SKM-1 (cell line): ENCODE data around the gene WDR87.
A peak's percentile ranks its signal among the peaks of the same experiment; 100 is the strongest.
"Not testable (repeated sequence)": the region's sequence is repeated elsewhere in the genome, so short reads cannot be mapped to it uniquely, and the experiment has no call there.

ENCODE experiments used
- DNase-seq: peaks from one replicate; lab custom pipeline; 2025; ENCODE audit not compliant: unreplicated experiment; lab: John Stamatoyannopoulos, UW

Gene WDR87

DNA sequence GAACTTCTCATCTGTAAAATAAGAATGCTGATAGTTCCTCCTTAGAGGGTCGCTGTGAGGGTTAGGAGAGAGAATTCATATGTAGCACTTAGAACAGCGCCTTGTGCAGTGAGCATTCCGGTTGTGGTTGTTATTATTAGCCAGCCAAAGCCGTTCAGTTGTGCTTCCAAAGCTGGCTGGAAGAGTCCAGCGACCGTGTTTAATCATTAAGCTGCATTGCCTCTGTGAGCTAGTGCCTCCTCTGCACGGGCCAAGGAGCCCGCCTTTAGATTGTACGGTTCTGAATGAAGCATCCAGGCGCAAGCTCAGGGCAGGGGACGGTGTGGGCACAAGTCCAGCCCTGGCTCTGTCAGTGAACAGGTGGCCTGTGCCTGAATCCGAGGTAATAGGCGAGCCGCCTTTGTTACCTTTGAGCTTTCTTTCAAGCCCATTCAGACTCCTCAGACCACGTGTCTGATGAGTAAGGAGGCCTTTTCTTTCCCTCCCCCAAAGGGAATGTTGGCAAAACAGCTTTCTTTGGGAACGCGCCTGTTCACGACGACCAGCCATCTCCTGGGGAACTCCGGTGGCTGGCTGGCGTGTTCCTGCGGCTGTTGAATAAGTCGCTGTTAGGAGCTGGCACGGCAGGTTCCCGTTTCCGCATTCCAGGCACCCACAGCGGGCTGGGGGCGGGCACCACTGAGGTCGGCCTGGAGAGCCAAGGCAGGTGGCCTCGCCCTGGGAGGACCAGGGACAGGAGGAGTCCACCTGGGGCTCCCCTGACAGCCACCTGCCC lies 25.7 kb upstream of the WDR87 start:
- no peak for DNase-seq

DNA sequence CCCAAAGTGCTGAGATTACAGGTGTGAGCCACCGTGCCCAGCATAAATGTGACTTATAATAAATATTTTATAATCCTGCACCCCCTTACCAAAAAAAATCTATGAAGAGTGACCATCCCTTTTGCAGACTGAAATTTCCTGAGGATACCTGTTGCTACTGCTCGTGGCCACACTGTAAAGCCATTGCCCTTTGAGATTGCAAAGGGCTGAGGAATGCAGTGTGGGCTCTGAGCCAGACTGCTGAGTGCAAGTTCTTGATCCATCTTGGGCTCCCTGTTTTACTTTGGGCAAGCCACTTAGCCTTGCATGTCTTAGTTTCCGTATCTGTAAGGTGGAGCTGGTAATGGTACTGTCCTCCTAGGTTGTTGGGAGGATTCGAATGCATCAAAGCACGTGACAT lies 24.0 kb upstream of the WDR87 start:
- no peak for DNase-seq

DNA sequence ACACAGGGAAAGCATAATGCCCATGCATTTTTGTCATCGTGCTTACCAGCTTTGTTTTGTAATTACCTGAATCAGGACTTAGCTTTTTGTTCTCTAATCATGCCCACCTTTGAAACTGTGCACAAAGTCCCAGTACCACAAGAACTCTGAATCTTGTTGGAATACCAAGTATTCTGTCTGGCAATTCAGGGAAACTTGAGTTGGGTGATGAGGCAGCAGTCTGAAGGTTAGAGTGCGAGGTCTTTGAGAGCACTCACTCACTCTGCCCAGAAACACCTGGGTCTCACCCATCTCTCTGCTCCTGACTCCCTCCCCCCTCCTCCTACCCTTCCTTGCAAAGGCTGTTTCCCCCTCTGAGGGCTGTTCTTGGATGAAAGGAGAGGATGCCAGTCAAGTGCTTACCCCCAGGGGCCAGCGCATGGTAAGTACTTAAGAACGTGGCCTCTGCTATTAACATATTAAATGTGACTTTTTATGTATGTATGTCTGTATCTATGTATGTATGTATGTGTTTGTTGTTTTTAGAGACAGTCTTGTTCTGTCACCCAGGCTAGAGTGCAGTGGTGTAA lies 23.0 kb upstream of the WDR87 start:
- no peak for DNase-seq

DNA sequence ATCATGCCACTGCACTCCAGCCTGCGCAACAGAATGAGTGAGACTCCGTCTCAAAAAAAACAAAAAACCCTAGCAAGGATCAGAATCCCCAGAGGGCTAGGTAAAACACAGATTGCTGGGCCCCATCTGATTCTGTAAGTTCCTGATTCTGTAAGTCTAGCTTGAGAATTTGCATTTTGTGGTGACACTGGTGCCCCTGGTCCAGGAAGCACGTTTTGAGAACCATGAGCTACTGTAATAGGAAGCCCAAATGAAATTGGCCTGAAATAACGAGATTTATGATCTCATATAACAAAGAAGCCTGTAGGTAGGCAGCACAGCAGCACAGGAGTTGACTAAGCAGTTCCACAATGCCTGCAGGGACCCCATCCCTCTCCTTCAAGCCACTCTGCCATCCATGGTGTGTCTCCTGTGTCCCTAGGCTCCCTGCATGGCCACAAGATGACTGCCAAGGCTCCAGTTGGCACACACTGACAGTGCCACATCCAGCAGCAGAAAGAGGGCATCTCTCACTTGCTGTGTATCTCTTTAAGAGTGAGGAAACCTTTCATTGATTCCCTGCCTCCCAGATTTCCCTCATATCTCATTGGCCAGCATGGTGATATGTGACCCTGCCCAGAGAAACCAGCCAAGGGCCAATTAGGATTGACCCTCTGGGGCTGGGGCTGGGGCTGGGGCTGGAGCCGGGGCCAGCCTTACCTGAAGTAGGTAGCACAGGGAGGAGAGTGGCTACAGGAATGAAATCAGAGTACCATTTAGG lies 22.3 kb upstream of the WDR87 start:
- peak; percentile 49 for DNase-seq

DNA sequence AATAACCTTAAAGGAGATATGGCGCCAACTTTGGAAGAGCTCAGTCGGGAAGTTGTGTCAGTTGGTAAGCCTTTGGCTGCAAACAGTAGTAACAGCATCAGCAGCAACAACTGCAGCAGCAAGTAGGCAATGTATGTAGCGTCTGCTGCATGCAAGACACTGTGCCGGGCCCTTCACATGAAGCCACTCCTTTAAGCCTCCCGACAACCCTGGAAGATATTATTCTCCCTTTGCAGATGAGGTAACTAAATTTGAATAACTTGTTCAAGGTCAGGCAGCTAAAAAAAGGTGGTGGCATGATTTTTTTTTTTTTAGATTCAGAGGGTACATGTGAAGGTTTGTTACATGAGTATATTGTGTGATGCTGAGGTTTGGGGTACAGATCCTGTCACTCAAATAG lies 20.3 kb upstream of the WDR87 start:
- DNase-seq: no peak

DNA sequence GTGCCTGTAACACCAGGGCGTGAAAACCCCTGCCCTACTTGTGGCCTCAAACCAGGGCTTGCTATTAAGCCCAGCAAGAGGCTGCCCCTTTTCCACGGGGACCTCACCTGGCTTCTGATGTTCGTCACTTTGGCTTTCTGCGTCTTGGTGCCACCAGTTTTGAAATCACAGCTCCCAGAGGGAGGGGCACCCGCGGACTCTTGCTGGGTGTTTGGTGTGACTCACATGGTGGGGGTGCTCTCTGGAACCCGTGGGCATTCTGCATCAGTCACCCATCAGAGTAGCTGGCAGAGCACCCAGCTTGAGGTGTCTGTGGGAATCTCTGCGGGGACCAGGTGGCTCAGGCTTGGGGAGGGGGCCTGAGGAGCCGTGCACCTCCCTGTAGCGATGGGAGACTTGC lies 19.9 kb upstream of the WDR87 start:
- DNase-seq: no peak

DNA sequence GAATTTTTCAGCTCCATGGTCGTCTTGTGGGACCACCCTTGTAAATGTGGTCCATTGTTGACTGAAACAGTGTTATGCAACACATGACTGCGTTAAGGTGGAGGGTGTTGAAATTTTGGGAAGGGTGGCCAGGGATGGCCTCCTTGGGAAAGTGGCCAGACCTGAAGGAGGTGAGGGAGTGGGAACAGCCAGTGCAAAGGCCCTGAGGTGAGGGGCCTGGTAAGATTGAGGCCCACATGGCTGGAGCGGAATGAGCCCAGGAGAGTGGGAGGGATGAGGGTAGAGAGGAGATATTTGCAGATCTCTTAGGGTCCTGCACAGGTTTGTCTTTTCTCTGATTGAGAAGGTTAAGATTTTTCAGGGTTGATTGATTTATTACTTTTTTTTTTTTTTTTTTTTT lies 18.8 kb upstream of the WDR87 start:
- DNase-seq: no peak

DNA sequence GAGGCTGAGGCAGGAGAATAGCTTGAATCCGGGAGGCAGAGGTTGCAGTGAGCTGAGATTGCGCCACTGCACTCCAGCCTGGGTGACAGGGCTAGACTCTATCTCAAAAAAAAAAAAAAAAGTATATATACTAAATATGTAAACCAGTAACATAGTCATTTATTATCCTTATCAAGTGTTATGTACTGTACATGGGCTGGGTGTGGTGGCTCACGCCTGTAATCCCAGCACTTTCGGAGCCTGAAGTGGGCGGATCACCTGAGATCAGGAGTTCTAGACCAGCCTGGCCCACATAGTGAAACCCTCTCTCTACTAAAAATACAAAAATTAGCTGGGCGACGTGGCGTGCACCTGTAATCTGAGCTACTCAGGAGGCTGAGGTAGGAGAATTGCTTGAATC lies 18.2 kb upstream of the WDR87 start:
- DNase-seq: not testable (repeated sequence)

DNA sequence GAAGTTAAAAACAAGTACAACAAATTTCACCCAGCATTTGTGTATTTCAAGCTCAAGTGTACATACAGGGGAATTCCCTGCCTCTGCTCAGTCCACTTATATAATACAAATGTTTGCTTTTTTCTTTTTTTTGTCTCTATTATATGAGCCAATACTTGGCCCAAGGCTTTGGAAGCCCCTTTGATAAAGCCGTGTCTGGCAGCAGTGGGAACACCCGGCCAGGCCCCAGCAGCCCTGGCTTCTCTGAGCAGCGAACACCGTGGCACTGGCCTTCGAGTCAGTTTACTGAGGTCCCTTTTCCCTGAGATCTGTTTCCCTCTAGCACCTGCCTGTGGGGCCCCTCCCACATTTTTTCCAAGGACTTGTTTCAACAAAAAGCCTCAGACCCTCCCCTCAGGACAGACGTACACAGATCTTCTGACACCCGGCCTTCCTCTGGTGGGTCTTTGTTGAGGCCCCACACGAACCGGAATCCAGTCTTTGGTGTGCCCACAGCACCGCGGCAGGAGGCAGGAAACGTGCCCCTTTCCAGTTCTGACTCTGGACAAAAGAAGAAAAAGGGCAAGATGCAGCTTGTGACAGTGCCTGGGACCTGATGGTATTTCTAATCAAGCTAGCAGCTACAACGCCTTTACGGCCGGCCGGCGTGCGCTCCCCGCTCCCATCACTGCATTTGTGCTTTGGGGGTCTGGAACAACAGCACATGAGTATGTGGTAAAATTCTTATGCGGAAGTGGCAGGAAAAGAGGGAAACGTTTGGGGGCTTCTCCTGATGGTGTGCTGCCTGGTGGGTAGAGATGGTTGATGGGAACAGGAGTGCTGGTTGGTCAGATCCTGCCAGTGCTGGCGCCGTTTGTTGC lies 14.4 kb upstream of the WDR87 start:
- DNase-seq: no peak

DNA sequence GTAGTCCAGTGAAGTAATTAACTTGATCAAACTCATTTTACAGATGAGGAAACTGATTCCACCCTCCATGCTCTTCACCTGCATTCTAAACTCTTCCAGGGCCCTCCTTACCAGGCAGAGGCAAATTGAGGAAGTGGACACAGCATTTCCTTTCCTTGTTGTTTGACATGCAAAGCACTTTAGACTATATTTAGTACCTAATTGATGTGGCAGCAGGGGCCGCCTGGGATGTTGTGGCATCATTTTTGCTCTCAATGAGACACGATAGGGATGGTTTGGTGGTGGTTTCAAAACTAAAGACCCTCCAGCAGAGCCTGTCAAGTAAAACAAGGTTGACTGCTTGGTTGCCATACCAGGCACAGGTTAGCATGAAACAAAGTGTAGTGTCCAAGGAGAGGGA lies 8.5 kb upstream of the WDR87 start:
- peak; percentile 17 for DNase-seq

DNA sequence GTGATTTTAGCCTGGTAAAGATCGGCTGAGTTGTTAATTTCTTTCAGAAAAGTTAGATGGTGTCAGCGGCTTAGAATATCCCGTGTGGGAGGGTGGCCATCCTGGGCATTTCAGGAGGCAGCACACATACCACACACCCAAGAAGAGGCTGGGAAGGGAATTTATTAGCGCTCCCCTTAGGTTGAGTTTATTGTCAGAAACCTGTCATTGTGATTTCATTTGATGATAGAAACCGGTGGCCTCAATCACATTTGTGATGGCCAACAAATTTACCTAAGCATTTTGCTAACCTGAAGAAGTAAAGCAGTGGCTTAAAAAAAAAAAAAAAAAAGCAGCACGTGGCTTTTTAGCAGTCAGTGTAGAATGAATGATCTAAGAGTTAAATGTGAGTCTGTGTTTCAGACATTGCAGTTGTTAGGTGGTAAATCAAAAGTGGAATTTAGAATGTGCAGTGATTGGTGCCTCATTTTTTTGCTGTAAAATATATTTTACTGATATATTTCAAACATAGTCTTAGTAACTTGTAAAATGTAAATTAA lies 3.3 kb upstream of the WDR87 start:
- DNase-seq: no peak

DNA sequence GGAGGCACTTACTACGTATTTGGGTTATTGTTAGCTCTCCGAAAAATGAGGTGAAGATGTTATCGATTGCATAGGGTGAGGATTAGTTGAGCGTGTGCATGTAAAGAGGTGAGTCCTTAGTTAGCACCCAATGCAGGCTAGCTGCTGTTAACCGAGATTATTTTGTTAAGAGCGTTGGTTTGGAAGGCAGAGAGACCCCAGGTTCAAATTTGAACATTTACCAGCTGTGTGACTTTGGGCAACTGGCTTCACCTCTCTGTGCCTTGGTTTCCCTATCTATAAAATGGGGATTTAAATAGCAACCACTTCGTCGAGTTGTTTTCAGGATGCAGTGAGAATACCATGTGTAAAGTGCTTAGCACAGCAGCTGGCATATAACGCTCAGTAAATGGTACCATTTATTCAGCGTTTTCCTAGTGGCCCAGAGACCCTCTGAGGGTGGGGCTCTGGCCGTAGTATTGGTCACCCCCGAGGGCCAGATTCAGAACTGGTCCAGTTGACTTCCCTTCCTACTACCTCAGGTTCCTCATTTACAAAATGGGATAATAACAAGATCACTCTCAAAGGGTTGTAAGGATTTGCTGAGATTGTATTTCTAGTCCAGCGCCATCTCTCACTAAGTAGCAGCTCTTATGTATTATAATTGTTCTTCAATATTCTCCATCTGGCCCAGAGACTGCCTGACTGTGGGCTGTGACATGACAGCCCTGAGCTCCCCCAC lies 1.5 kb upstream of the WDR87 start:
- DNase-seq: no peak

DNA sequence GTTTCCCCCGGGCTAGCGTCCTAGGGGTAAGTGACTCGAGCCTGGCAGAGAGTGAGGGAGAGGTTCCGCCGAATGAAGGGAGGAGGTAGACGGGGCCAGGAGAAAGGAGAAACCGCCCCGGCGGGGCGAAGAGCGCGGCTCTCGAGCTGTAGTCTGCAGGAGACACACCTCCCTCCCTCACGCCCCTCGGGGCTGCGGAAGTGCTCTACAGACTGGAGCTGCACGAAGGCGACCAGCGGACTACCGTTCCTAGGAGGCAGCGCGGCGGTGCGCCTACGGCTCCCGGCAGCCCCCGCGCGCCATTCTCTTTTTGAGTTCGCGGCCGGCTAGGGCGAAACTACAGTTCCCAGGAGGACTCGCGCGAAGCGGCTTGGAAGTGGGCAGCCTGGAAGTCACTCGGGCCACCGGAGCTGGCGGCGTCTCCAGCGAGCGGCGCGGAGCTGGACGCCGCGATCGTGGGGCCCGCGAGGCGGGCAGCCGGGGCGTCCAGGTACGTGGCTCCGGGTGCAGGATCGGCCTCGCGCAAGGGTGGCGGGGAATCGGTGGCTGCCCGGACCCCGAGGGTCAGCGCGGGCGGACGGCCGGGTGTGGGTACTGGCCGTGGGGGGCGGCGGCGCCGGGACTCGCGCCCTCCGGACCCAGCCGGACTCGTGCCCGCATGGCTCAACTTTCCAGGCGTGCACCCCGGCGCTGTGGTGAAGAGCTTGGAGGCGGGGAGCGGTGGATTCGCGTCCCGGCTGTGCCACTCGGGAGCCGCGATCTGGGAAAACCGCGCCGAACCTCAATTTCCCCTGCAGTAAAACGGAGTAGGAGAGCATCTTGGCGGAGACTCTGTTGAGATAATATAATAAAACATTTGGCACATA lies 708 bp upstream of the WDR87 start, which contains the start of gene SIPA1L3:
SIPA1L3 (plus strand) TSS at position 340 of the 866 bp plus-strand sequence. CDS start 174,358 bp downstream, outside the sequence.
- DNase-seq: peak; percentile 81

DNA sequence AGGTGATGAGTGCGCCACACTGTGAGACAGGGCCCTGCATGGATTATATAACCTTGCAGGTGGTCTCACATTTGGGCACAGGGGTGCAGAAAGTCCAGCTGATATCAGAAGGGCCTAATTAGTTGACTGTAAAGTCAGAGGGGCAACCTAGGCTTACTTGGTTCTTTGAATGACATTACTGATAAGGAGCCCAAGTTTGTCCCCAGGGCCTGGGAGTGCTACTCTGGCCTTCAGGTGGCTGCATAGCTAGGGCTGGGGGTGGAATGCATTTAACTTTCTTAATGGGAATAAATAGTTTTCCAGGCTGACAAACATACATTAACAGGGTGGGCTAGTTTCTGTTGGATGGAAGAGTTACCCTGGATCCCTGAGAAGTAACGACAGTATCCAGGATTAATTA lies 3.3 kb downstream of the WDR87 start:
- no peak for DNase-seq

DNA sequence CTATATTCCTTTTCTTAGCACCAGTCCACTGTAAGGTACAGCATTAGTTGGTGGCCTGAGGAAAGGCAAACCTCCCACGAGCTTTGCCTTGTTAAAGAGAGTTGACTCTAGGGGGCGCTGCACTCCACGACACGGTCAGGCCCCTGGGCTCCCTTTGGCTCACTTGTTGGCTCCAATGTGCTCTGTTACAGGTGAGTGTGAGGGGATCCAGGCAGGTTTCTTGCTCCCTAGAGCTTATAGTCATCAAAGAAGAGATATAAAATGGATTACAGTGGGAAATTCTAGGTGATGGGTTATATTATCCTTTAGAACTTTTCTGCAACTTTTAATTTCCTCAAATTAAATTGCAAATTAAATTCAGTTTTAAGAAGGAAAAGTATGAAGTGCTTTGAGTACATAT lies 3.7 kb downstream of the WDR87 start:
- DNase-seq: peak; percentile 47

DNA sequence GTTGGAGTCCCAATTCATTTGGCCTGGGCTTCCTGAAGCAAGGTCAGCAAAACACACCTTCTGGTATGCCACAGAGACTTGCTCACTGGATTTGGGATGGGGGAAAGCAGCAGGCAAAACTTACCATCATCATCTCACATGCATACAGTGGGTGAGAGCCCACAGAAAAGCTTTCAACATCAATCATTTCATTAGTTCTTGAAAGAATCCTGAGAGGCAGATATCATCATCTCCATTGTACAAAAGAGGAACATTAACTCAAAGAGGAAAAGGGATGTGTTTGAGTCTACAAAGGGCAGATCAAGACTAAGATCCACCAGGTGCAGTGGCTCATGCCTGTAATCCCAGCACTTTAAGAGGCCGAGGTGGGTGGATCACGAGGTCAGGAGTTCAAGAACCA lies 6.4 kb downstream of the WDR87 start:
- no peak for DNase-seq

DNA sequence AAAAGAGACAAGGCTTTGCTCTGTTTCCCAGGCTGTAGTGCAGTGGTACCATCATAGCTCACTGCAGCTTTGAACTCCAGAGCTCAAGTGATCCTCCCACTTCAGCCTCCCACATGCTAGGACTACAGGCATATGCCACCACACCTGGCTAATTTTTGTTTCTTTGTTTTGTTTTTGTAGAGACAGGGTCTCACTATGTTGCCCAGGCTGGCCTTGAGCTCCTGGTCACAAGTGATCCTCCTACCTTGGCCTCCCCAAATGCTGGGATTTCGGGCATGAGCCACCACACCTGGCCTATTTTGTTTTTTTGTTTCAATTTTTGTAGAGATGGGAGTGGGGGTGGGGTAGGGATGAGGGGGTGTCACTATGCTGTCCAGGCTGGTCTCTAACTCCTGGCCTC lies 6.9 kb downstream of the WDR87 start:
- no peak for DNase-seq

DNA sequence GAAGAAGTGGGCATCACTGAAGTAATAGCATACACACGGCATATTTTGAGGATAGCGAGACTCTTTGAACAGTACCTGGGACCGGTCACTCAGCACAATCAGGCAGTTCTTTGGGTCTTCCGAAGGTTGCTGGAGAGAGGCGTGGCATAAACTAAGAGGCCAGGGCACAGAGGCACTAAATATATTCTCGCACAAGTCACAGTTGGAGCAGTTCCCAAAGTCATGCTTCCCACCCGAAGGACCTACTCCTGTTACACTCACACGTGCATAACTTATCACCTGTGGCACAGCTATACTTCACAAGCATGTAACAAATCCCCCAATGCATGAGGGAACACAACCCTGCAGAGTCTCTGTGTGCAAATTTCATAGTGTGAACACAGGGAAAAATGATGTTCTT lies 10.2 kb downstream of the WDR87 start:
- DNase-seq: no peak

DNA sequence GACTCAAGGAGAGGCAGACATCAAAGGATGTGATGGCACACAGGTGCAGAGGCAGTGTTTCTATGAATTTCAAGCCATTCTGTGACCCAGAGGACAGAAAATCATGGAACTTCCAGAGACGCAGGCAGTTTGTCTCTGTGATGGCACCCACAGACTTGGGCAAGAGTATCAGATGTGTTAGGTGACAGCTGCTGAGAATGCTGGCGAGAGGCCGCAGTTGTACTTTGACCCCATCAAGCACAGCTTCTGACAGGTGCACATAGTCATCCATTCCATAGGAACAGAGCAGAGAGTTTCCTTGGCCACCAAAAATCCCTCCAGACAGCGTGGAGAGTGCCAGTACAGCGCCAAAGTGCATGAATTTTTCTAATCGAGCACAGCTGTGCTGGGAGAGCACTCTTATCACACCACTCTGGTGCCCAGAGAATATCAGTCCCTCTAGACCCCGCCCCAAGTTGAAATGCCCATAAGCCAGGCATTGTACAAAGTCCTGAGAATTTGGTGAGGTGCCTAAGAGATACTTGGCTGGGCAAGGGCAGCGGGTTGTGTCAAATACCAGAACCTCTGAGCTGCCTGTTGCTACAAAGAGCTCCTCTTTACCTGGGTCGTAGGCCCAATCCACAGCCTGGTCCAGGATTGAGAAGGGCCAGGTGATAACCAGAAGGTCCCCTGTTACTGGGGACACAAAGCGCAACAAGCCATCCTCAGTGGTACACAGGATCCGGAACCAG lies 12.4 kb downstream of the WDR87 start:
- DNase-seq: no peak
